Left forelimb (tissue), 1 donor: Measurements from ENCODE around the gene MIER2.

Source experiments
- DNase-seq: peaks from one replicate; pipeline ENCODE4 v3.0.0-alpha.2; 2018; ENCODE audit warnings: low spot score

MIER2 gene

GRCh38 chr19:377801-378581, 33.4 kb upstream of the MIER2 start:
- no peak for DNase-seq

DNA sequence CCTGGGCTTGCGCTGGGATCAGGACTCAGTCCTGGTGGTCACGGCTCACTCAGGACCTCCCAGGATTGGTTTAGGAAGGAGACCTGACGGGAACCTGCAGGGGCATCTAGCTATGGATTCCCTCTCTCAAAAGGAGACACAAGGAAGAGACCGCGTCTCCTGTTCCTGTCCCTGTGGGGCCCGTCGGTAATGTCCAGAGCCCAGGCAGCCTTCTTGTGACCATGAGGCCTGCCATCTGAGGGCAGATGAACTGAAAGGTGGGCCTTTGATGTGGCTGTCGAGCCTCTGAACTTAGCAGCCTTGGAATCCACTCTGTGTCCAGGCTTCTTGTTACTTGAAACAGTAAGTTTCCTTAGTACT, 31.5 kb upstream of the MIER2 start:
- no peak for DNase-seq

- DNase-seq: no peak
These were observed 31.0 kb upstream of the MIER2 start for GRCh38 chr19:375395-376110.

- DNase-seq: no peak
These were observed 30.3 kb upstream of the MIER2 start for GRCh38 chr19:374886-375235.

DNA sequence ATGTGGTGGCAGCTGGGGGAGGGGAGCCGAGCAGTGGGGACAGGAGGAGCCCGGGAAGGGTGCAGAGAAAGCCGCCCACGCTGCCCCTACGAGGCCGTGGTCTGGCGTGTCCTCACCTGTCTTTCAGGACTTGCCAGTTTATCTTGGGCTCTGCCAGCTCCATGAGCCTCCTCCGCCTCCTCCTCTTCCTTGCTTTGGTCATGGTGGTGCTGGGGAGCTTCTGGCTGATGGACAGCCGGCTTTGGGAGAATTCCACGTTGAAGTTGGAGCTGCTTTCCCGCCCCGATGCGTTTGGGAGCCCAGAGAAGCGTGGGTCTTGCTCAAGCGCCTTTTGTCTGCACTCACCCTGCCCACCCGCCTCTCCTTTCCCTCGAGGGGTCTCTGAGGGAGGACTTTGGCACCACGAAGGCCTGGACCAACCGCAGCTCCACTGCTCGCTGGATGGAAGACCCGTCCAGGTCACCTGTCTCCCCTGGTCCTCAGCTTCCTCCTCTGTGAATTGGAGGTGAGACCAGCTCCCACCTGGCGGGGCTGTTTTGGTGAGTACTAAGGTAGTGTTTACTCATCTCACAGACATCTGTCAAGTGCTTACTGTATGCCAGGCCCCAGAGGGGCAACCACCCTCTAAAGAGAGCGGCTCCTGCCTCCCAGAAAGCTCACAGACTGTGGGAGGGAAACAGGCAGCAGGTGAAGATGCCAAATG, 29.7 kb upstream of the MIER2 start:
- DNase-seq: no peak

- DNase-seq: no peak
These were observed 29.0 kb upstream of the MIER2 start for GRCh38 chr19:373391-374182.

GRCh38 chr19:372306-372890, 27.8 kb upstream of the MIER2 start:
- peak; percentile 82 for DNase-seq

DNA sequence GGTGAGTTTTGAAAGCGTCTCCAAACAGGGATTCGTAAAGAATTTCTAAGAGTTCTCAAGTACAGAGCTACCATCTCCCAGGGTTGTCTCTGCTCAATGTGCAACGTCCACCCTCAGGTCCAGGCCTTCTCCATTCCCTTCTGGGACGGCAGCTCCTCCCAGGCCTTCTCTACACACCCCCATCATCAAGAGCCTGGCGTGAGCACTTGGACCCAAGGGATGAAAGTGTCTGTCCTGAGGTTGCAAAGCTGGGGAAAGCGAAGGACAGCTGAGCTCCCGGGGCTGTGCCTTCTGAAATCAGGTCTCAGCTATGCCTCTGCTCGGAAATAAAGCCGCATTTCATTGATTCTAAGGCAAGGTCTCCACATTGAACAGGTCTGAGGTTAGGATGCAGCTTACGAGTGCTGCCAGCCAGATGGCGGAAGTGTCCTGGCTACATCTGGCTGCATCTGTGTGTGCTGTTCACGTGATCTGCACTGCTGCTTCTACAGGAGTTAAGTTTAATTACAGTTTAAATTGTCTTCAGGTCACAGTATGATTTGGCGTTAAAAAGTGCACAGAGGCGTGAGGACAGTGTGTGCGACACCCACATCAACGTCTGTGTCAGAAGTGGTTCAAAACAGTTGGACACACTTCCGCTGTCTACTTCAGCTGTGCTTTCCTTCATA, 27.0 kb upstream of the MIER2 start:
- no peak for DNase-seq

- no peak for DNase-seq
These were observed 26.2 kb upstream of the MIER2 start for GRCh38 chr19:370641-371330.

DNA sequence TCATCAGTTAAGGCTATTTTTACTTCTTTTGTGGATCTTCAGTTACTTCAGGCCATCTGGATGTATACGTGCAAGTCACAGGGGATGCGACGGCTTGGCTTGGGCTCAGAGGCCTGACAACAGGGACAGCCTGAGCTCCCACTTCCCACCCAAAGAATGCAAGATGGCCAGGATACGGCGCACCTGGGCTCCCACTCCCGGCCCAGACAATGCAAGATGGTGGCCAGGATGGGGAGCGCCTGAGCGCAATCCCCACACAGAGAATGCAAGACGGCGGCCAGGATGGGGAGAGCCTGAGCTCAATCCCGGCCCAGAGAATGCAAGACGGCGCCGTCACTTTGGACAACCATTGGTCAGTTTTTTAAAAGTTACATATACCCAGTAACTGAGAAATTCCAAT, 25.3 kb upstream of the MIER2 start:
- DNase-seq: no peak

DNA sequence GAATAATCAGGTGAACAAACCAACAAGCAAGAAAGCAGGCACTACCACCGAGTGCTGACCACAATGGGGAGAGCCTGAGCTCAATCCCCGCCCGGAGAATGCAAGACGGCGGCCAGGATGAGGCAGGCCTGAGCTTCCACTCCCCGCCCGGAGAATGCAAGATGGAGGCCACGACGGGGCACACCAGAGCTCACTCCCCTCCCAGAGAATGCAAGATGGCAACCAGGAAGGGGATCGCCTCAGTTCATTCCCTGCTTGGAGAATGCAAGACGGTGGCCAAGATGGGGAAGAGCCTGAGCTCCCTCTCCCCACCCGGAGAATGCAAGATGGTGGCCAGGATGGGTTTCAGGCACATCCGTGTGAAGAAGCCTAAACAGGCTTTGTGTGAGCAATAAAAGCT, 24.7 kb upstream of the MIER2 start:
- no peak for DNase-seq

- no peak for DNase-seq
These were observed 24.0 kb upstream of the MIER2 start for GRCh38 chr19:368630-369024.

DNA sequence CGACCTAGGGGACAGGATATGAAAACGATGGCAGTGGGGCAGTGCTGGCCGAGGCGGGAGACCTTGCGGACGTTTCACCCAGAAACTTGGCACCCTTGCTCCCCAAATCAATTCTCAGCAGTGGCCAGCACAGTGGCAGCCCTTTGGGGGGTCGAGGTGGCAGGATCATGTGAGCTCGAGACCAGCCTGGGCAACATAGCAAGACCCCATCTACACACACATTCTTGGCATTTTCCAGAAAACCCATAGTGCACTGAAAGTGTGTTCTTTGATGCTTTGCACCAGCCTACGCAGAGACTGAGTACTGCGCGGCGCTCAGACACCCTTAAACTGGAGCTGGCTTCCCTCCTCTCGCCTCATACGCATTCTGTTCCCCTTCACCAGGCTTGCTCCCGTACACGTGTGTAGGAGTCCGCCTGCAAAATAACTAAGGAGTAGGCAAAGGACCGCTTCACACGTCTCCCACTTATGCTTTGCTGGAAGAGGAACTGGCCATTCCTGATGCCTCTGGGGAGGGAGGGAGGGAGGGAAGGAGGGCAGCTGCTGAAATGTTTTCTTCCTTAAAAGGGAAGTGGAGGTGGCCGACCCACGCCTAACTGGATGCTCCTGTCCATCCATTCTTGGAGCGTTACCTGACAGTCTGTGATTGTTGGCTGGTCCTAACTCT, 23.5 kb upstream of the MIER2 start:
- DNase-seq: no peak

- DNase-seq: no peak
These were observed 23.0 kb upstream of the MIER2 start for GRCh38 chr19:367561-367960.

DNA sequence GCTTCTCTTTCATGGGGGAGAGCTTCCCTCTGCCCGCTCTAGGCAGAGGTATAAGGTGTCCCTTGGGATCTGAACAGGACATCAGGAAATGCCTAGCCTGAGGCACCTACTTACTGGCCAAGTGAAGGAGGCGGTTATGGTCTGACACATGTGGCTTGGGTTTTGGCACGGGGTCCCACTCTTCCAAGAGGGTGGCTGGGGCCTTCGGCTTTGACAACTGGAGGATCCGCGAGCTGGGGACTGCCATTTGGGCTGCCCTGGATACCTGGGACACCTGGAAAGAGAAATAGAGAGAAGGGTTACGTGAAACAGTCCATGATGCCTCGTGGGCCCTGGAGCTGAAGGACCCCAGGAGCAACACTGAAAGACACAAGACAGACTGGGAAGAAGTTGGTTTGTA, 22.4 kb upstream of the MIER2 start:
- no peak for DNase-seq

GRCh38 chr19:366205-366783, 21.7 kb upstream of the MIER2 start:
- no peak for DNase-seq

- no peak for DNase-seq
These were observed 20.1 kb upstream of the MIER2 start for GRCh38 chr19:364496-365287.

GRCh38 chr19:362683-363082, 18.1 kb upstream of the MIER2 start:
- no peak for DNase-seq

GRCh38 chr19:362154-362553, 17.6 kb upstream of the MIER2 start:
- no peak for DNase-seq
